ENCODE data around the gene FADD.

DNA sequence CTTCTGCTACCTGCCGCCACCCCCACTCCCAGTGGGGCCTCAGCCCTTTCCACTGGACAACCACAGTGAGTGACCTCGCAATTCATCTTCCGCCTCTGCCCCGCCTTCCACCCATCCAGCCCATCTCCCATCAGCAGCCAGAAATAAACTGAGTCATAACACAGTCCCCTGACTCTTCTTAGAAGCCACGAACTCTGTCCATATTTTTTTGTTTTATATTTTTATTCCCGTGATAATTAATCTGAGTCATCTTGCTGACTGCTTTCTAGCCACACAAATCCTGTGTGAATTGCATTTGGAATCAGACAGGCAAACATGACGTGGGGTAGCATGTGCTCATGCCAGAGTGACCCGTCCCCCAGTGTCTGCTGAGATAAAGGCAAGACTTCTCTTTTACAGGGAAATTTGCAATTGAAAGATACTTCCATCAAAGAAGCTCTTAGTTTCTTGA lies 7.0 kb downstream of the FADD start:
- TF ChIP-seq, protein P1, sequence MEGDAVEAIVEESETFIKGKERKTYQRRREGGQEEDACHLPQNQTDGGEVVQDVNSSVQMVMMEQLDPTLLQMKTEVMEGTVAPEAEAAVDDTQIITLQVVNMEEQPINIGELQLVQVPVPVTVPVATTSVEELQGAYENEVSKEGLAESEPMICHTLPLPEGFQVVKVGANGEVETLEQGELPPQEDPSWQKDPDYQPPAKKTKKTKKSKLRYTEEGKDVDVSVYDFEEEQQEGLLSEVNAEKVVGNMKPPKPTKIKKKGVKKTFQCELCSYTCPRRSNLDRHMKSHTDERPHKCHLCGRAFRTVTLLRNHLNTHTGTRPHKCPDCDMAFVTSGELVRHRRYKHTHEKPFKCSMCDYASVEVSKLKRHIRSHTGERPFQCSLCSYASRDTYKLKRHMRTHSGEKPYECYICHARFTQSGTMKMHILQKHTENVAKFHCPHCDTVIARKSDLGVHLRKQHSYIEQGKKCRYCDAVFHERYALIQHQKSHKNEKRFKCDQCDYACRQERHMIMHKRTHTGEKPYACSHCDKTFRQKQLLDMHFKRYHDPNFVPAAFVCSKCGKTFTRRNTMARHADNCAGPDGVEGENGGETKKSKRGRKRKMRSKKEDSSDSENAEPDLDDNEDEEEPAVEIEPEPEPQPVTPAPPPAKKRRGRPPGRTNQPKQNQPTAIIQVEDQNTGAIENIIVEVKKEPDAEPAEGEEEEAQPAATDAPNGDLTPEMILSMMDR (conservative IDR thresholded peaks at IDR 0.05 in 1 of 2, IDR thresholded peaks at IDR 0.05 in 1 of 2; ENCODE audit: extremely low read depth in 1 of 2, insufficient read depth in 1 of 2, low read depth in 1 of 2, low read length in 2 of 2) = no peak
- TF ChIP-seq EZH2 (IDR thresholded peaks at IDR 0.05; ENCODE audit: borderline replicate concordance, low read length) = no peak

Data from mammary epithelial cell (primary cell).